ENCODE results near the gene MBP. TPM values are rescaled to one million over a fixed set of nuclear protein-coding genes. Genes with fewer than 3 reads are reported as not detected.

MBP gene
- total and polyA plus RNA-seq, 2 of the 13 experiments (the other 11 are each of a cell fraction or from before 2014, with no cell fraction given) = 5.0 to 8.5 TPM

GRCh38 chr18:77054606-77055428 lies 77.8 kb downstream of the MBP start (continued):
- TF ChIP-seq ZBTB40 (IDR thresholded peaks at IDR 0.05) (no peak), ZBTB40 (CRISPR knock-in tag; IDR thresholded peaks at IDR 0.05) (no peak; the same call in 1 of the 2 replicates), ZNF709 (CRISPR knock-in tag; IDR thresholded peaks at IDR 0.05) (0 out of 2 replicates have a peak, but pooled peaks have one; percentile 45), SP5 (CRISPR knock-in tag; IDR thresholded peaks at IDR 0.05; ENCODE audit: borderline replicate concordance, low read depth) (peak; percentile 17; the same call in 1 of the 2 replicates), RBM39 (IDR thresholded peaks at IDR 0.05; ENCODE audit: low read depth, low read length, poor library complexity, severe bottlenecking) (no peak), ZNF331 (CRISPR knock-in tag; IDR thresholded peaks at IDR 0.05) (peak; percentile 74; the same call in 1 of the 2 replicates), ZKSCAN8 (CRISPR knock-in tag; IDR thresholded peaks at IDR 0.05; ENCODE audit: borderline replicate concordance) (peak; percentile 84; the same call in 1 of the 2 replicates), GATAD2A (CRISPR knock-in tag; IDR thresholded peaks at IDR 0.05) (peak; percentile 76), FOXO1 (CRISPR knock-in tag; IDR thresholded peaks at IDR 0.05) (peak; percentile 60; the same call in 1 of the 2 replicates), ETV5 (CRISPR knock-in tag; IDR thresholded peaks at IDR 0.05; ENCODE audit: borderline replicate concordance) (peak; percentile 90), ELF3 (CRISPR knock-in tag; IDR thresholded peaks at IDR 0.05) (peak; percentile 86), ZNF232 (CRISPR knock-in tag; IDR thresholded peaks at IDR 0.05; ENCODE audit: borderline replicate concordance) (0 out of 2 replicates have a peak, but pooled peaks have one; percentile 55), MAF1 (CRISPR knock-in tag; IDR thresholded peaks at IDR 0.05; ENCODE audit: borderline replicate concordance) (no peak), MBD4 (IDR thresholded peaks at IDR 0.05; ENCODE audit: borderline replicate concordance, low read length) (no peak), TOPORS (CRISPR knock-in tag; IDR thresholded peaks at IDR 0.05) (peak; percentile 25; the same call in 1 of the 2 replicates), SP1 (IDR thresholded peaks at IDR 0.05) (no peak), SP1 (CRISPR knock-in tag; IDR thresholded peaks at IDR 0.05) (peak; percentile 38; the same call in 1 of the 2 replicates), RAD21 (CRISPR knock-in tag; IDR thresholded peaks at IDR 0.05) (peak; percentile 82), SAP130 (CRISPR knock-in tag; IDR thresholded peaks at IDR 0.05; ENCODE audit: low read depth) (peak; percentile 69)
- TF ChIP-seq, protein P1, sequence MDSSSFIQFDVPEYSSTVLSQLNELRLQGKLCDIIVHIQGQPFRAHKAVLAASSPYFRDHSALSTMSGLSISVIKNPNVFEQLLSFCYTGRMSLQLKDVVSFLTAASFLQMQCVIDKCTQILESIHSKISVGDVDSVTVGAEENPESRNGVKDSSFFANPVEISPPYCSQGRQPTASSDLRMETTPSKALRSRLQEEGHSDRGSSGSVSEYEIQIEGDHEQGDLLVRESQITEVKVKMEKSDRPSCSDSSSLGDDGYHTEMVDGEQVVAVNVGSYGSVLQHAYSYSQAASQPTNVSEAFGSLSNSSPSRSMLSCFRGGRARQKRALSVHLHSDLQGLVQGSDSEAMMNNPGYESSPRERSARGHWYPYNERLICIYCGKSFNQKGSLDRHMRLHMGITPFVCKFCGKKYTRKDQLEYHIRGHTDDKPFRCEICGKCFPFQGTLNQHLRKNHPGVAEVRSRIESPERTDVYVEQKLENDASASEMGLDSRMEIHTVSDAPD (CRISPR knock-in tag; IDR thresholded peaks at IDR 0.05) = 0 out of 2 replicates have a peak, but pooled peaks have one; percentile 64
- TF ChIP-seq, protein P2, sequence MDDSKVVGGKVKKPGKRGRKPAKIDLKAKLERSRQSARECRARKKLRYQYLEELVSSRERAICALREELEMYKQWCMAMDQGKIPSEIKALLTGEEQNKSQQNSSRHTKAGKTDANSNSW (CRISPR knock-in tag; IDR thresholded peaks at IDR 0.05; ENCODE audit: borderline replicate concordance) = no peak

Data from HepG2 (cell line).